Body of pancreas (tissue), 4 donors: ENCODE results near the gene PPP2R5B.

ENCODE experiments used
- POLR2A ChIP-seq, 3 donors: fragments of 450-650 bp; IDR thresholded peaks; one replicate each; pipeline ENCODE4 v1.6.1; 2016; ENCODE audit warnings: antibody characterized with exemption in 3 of 3, mild to moderate bottlenecking in 2 of 3
- TF ChIP-seq, protein P1 (sequence below), 7 experiments: fragments of 450-650 bp in 4 of 7; fragments of 200-600 bp in 3 of 7; sonication (generic) in 3 of 7; IDR thresholded peaks; one replicate each; pipeline ENCODE4 v1.5.1; 2016 to 2019; ENCODE audit warnings: antibody characterized with exemption in 7 of 7

DNA sequence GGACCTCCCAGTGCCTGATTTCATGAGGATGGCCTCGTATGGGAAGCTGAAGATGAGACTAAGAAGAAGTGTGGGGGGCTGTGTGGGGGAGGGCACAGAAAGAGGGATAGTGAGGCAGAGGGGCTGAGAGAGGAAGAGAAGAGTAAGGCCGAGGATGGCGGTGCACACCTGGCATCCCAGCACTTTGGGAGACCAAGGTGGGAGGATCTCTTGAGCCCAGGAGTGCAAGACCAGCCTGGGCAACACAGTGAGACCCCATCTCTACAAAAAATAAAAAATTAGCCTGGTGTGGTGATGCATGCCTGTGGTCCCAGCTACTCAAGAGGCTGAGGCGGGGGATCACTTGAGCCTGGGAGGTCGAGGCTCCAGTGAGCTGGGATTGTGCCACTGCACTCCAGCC, 32.6 kb upstream of the PPP2R5B start:
- TF ChIP-seq, protein P1, sequence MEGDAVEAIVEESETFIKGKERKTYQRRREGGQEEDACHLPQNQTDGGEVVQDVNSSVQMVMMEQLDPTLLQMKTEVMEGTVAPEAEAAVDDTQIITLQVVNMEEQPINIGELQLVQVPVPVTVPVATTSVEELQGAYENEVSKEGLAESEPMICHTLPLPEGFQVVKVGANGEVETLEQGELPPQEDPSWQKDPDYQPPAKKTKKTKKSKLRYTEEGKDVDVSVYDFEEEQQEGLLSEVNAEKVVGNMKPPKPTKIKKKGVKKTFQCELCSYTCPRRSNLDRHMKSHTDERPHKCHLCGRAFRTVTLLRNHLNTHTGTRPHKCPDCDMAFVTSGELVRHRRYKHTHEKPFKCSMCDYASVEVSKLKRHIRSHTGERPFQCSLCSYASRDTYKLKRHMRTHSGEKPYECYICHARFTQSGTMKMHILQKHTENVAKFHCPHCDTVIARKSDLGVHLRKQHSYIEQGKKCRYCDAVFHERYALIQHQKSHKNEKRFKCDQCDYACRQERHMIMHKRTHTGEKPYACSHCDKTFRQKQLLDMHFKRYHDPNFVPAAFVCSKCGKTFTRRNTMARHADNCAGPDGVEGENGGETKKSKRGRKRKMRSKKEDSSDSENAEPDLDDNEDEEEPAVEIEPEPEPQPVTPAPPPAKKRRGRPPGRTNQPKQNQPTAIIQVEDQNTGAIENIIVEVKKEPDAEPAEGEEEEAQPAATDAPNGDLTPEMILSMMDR (IDR thresholded peaks at IDR 0.05), result no peak
- no peak for TF ChIP-seq POLR2A (IDR thresholded peaks at IDR 0.05)
